Mammary epithelial cell (primary cell): ENCODE results near the gene RARA.

Source experiments
- EZH2 ChIP-seq: IDR thresholded peaks from 2 replicates; pipeline ENCODE4 v1.6.1; 2012; ENCODE audit warnings: low read length, inconsistent platforms, borderline replicate concordance
- TF ChIP-seq, protein P1 (sequence below), 2 donors: IDR thresholded peaks in 1 of 2; conservative IDR thresholded peaks in 1 of 2; 2 replicates each; pipeline ENCODE4 v1.5.1; 2011 to 2012; ENCODE audit warnings: inconsistent platforms in 2 of 2, low read length in 2 of 2, mild to moderate bottlenecking in 2 of 2, control low read depth in 1 of 2, low read depth in 1 of 2; ENCODE audit not compliant: insufficient read depth in 1 of 2; ENCODE audit errors: extremely low read depth in 1 of 2

DNA sequence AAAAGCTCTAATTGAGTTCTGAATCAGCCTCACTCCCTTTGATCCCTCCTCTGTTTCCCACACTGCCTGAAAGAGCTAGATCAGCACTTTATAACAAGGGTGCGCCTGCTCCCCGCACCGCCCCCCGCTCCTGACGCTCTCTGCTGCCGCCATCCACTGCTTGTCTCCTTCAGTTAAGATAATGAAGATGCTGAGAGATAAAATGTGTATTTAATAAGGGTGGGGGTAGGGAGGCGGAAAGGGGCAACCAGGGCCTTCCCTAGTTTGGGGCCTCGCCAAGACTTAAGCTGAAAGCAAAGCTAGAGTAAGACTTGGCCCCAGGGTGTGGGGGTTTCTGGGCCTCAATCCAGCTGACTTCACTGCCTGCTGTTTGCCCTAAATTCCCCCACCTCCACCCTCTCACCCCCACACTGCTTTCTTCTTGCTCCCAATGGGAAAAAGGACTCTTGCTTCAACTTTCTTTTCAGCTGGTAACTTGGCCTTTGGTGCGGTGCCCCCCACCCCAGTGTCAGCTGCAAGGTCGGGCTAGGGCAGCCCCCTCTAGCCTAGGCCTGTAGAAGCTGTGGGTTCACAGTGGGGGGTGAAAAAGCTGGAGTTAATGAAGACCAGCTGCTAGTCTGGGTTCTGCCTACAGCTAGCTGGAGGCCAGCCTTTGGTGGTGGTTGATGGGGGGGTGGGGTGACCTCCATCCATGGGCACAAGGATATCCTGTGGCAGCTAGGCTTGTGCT, 1.8 kb upstream of the RARA start:
- TF ChIP-seq, protein P1, sequence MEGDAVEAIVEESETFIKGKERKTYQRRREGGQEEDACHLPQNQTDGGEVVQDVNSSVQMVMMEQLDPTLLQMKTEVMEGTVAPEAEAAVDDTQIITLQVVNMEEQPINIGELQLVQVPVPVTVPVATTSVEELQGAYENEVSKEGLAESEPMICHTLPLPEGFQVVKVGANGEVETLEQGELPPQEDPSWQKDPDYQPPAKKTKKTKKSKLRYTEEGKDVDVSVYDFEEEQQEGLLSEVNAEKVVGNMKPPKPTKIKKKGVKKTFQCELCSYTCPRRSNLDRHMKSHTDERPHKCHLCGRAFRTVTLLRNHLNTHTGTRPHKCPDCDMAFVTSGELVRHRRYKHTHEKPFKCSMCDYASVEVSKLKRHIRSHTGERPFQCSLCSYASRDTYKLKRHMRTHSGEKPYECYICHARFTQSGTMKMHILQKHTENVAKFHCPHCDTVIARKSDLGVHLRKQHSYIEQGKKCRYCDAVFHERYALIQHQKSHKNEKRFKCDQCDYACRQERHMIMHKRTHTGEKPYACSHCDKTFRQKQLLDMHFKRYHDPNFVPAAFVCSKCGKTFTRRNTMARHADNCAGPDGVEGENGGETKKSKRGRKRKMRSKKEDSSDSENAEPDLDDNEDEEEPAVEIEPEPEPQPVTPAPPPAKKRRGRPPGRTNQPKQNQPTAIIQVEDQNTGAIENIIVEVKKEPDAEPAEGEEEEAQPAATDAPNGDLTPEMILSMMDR (conservative IDR thresholded peaks at IDR 0.05 in 1 of 2, IDR thresholded peaks at IDR 0.05 in 1 of 2; ENCODE audit: extremely low read depth in 1 of 2, insufficient read depth in 1 of 2, low read depth in 1 of 2, low read length in 2 of 2) = no peak
- TF ChIP-seq EZH2 = no peak
